Mesendoderm (in vitro differentiated cells): ENCODE data around the gene PLTP.

Experiments
- DNase-seq: peaks from one replicate; pipeline ENCODE4 v3.0.0; 2013
- H2AK5ac ChIP-seq: 2 replicates; pipeline ENCODE4 v1.6.1; 2013; ENCODE audit warnings: low read length, inconsistent platforms
- H2BK120ac ChIP-seq: 2 replicates; pipeline ENCODE4 v1.6.1; 2013; ENCODE audit warnings: low read depth, mild to moderate bottlenecking, low read length, moderate library complexity, mixed read lengths
- H2BK15ac ChIP-seq: replicated peaks from 2 replicates; pipeline ENCODE4 v1.6.1; 2013; ENCODE audit warnings: low read depth, mild to moderate bottlenecking, moderate library complexity
- H2BK5ac ChIP-seq: 2 replicates; pipeline ENCODE4 v1.6.1; 2013; ENCODE audit warnings: low read length, inconsistent platforms
- H3K18ac ChIP-seq: 2 replicates; pipeline ENCODE4 v1.6.1; 2013; ENCODE audit warnings: mild to moderate bottlenecking, low read length, mixed read lengths
- H3K23ac ChIP-seq: one replicate; pipeline ENCODE4 v1.6.1; 2013; ENCODE audit warnings: low read length
- H3K27ac ChIP-seq: 2 replicates; pipeline ENCODE4 v1.5.1; 2013; ENCODE audit warnings: low read depth, mild to moderate bottlenecking, inconsistent platforms, low read length, moderate library complexity
- H3K27me3 ChIP-seq: 2 replicates; pipeline ENCODE4 v1.6.1; 2013; ENCODE audit warnings: low read length, control low read depth, mild to moderate bottlenecking, inconsistent platforms; ENCODE audit not compliant: insufficient read depth, poor library complexity
- H3K36me3 ChIP-seq: 2 replicates; pipeline ENCODE4 v1.6.1; 2013; ENCODE audit warnings: low read length, inconsistent platforms; ENCODE audit not compliant: control insufficient read depth, insufficient read depth
- H3K4ac ChIP-seq: one replicate; pipeline ENCODE4 v1.6.1; 2013; ENCODE audit warnings: low read depth, mild to moderate bottlenecking, low read length, moderate library complexity
- H3K4me1 ChIP-seq: 2 replicates; pipeline ENCODE4 v1.6.1; 2013; ENCODE audit warnings: low read depth, low read length, inconsistent platforms; ENCODE audit not compliant: control insufficient read depth
- H3K4me2 ChIP-seq: 2 replicates; pipeline ENCODE4 v1.6.1; 2013; ENCODE audit warnings: low read length
- H3K4me3 ChIP-seq: 2 replicates; pipeline ENCODE4 v1.5.1; 2013; ENCODE audit warnings: mild to moderate bottlenecking, low read length
- H3K56ac ChIP-seq: one replicate; pipeline ENCODE4 v1.6.1; 2013; ENCODE audit warnings: low read length
- H3K79me1 ChIP-seq: 2 replicates; pipeline ENCODE4 v1.6.1; 2013; ENCODE audit warnings: low read length, inconsistent platforms
- H3K79me2 ChIP-seq: 2 replicates; pipeline ENCODE4 v1.6.1; 2013; ENCODE audit warnings: mild to moderate bottlenecking, low read length; ENCODE audit not compliant: control insufficient read depth, insufficient read depth
- H3K9ac ChIP-seq: 2 replicates; pipeline ENCODE4 v1.6.1; 2013; ENCODE audit warnings: low read length, inconsistent platforms
- H4K5ac ChIP-seq: one replicate; pipeline ENCODE4 v1.6.1; 2013; ENCODE audit warnings: low read length
- H4K8ac ChIP-seq: one replicate; pipeline ENCODE4 v1.6.1; 2013; ENCODE audit warnings: low read depth, mild to moderate bottlenecking, control low read depth, low read length, moderate library complexity
- WGBS: extraction: QIAGEN DNeasy Blood & Tissue Kit; methylation state at CpG from one replicate; pipeline ENCODE4 v1.1.7; 2013; ENCODE audit warnings: low lambda C conversion rate, missing lambda C conversion rate; ENCODE audit not compliant: insufficient coverage; ENCODE audit errors: extremely low coverage; 5-methylcytosine and 5-hydroxymethylcytosine counted together

PLTP gene

DNA sequence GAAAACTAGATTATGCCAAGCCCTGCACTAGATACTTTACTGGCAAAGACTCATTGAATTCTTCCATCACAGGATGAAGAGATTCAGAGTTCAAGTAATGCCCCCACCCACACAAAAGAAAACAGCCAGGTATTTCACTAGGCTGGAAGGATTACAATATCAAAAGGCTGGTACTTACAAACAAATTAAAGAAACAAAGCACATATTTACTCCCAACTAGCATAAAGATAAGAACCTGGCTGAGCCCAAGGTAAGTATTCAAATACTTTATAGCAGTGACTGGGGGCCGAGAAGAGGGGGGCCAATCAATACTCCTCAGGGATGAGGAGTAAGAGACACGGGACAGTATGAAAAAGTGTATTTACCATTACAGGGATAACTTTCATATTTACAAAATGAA is 58.5 kb downstream of the PLTP start:
- no peak overlapping the region for H4K8ac ChIP-seq
- H3K79me2 ChIP-seq = peaks cover 2% of the 10 kb centered on the region
- no peaks in the 10 kb centered on the region for H3K27me3 ChIP-seq
- H3K27ac ChIP-seq = no peak overlapping the region
- no peak overlapping the region for H3K23ac ChIP-seq
- no peak overlapping the region for H3K4ac ChIP-seq
- no peak overlapping the region for H2BK15ac ChIP-seq
- no peak overlapping the region for H3K9ac ChIP-seq
- H2AK5ac ChIP-seq = no peak overlapping the region
- WGBS = no CpG with 5 or more reads among the region's 2 CpGs
- no peak overlapping the region for H2BK120ac ChIP-seq
- DNase-seq = no peak
- no peak overlapping the region for H3K18ac ChIP-seq
- no peak overlapping the region for H3K4me2 ChIP-seq
- H4K5ac ChIP-seq = no peak overlapping the region
- no peaks in the 10 kb centered on the region for H3K36me3 ChIP-seq
- H2BK5ac ChIP-seq = no peak overlapping the region
- peaks cover 3% of the 10 kb centered on the region for H3K79me1 ChIP-seq
- no peak overlapping the region for H3K4me3 ChIP-seq
- H3K56ac ChIP-seq = no peak overlapping the region
- H3K4me1 ChIP-seq = no peaks in the 10 kb centered on the region

DNA sequence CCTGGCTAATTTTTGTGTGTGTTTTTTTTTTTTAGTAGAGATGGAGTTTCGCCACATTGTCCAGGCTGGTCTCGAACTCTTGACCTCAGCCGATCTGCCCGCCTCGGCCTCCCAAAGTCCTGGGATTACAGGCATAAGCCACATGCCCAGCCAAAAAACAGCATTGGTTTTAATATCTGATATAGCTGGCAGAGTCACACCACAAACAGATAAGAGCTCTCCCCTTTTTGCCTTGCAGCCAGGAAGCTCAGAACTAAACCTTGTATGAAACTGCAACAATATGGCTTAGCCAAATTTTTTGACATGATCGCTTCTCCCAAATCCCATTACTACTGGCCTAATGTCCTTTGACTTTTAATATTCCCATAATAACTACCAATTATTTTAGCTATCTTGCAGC is 59.6 kb downstream of the PLTP start:
- no peak overlapping the region for H3K18ac ChIP-seq
- H2BK5ac ChIP-seq = no peak overlapping the region
- no peak for DNase-seq
- no peak overlapping the region for H2BK120ac ChIP-seq
- H3K23ac ChIP-seq = no peak overlapping the region
- H3K4ac ChIP-seq = no peak overlapping the region
- no peak overlapping the region for H4K8ac ChIP-seq
- no peaks in the 10 kb centered on the region for H3K27me3 ChIP-seq
- no peak overlapping the region for H3K27ac ChIP-seq
- WGBS = no CpG with 5 or more reads among the region's 6 CpGs
- H3K36me3 ChIP-seq = no peaks in the 10 kb centered on the region
- no peak overlapping the region for H2AK5ac ChIP-seq
- peaks cover 3% of the 10 kb centered on the region for H3K79me1 ChIP-seq
- peaks cover 2% of the 10 kb centered on the region for H3K79me2 ChIP-seq
- no peak overlapping the region for H3K56ac ChIP-seq
- no peak overlapping the region for H2BK15ac ChIP-seq
- no peak overlapping the region for H3K9ac ChIP-seq
- H3K4me1 ChIP-seq = no peaks in the 10 kb centered on the region
- H4K5ac ChIP-seq = no peak overlapping the region
- H3K4me2 ChIP-seq = no peak overlapping the region
- H3K4me3 ChIP-seq = no peak overlapping the region

DNA sequence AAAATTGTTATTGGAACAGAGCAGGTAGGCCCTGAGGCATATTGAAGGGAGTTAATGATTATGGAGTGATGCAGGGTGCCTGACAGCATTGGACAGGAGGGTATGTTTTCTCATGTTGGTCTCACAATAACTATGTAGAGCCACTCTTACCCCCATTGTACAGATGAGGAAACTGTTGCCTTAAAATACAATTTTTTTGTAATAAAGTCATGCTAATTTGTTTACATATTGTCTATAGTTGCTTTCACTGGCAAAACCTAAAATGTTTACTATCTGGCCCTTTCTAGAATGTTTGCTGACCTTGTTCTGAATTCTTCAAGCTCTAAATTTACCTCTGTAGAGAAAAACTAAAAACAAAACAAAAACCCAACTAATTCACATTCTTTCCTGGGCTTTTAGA is 60.5 kb downstream of the PLTP start:
- no peak overlapping the region for H3K9ac ChIP-seq
- no peaks in the 10 kb centered on the region for H3K36me3 ChIP-seq
- no peak for DNase-seq
- H4K5ac ChIP-seq = no peak overlapping the region
- no peaks in the 10 kb centered on the region for H3K79me2 ChIP-seq
- H3K56ac ChIP-seq = no peak overlapping the region
- H3K4me1 ChIP-seq = no peaks in the 10 kb centered on the region
- no peaks in the 10 kb centered on the region for H3K27me3 ChIP-seq
- H3K23ac ChIP-seq = no peak overlapping the region
- no peak overlapping the region for H3K4ac ChIP-seq
- no peak overlapping the region for H2BK5ac ChIP-seq
- H4K8ac ChIP-seq = no peak overlapping the region
- no peak overlapping the region for H2BK15ac ChIP-seq
- no peak overlapping the region for H2BK120ac ChIP-seq
- no peak overlapping the region for H2AK5ac ChIP-seq
- no peak overlapping the region for H3K4me3 ChIP-seq
- H3K4me2 ChIP-seq = no peak overlapping the region
- H3K18ac ChIP-seq = no peak overlapping the region
- H3K27ac ChIP-seq = no peak overlapping the region
- no peaks in the 10 kb centered on the region for H3K79me1 ChIP-seq

DNA sequence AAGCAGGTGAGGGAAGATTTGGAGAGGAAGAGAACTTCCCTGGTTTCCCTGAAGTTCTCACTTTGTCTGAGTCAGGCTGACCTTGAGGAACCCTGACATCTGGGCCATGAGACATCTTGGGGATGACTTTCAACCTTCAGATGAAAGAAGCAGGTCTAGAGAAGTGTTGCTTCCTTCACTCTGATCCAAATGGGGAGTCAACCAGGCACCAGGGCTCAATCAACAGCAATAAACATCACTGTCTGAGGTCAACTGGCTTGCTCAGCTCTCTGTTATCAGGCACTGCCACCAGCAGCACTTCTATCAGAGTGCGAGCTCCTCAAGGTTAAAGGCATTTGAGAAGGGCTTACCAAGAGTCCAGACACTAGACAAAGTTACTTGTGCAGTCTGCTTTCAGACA is 61.0 kb downstream of the PLTP start:
- no peak overlapping the region for H4K5ac ChIP-seq
- no peaks in the 10 kb centered on the region for H3K79me2 ChIP-seq
- no peak overlapping the region for H3K27ac ChIP-seq
- no peak overlapping the region for H3K23ac ChIP-seq
- no peak for DNase-seq
- no CpG with 5 or more reads among the region's 1 CpG for WGBS
- no peak overlapping the region for H3K4ac ChIP-seq
- H3K4me3 ChIP-seq = no peak overlapping the region
- no peak overlapping the region for H3K56ac ChIP-seq
- H2BK5ac ChIP-seq = no peak overlapping the region
- no peaks in the 10 kb centered on the region for H3K79me1 ChIP-seq
- no peak overlapping the region for H3K18ac ChIP-seq
- H2BK15ac ChIP-seq = no peak overlapping the region
- no peak overlapping the region for H2AK5ac ChIP-seq
- H3K4me1 ChIP-seq = no peaks in the 10 kb centered on the region
- no peak overlapping the region for H3K9ac ChIP-seq
- no peaks in the 10 kb centered on the region for H3K36me3 ChIP-seq
- no peak overlapping the region for H2BK120ac ChIP-seq
- H4K8ac ChIP-seq = no peak overlapping the region
- no peak overlapping the region for H3K4me2 ChIP-seq
- H3K27me3 ChIP-seq = no peaks in the 10 kb centered on the region

DNA sequence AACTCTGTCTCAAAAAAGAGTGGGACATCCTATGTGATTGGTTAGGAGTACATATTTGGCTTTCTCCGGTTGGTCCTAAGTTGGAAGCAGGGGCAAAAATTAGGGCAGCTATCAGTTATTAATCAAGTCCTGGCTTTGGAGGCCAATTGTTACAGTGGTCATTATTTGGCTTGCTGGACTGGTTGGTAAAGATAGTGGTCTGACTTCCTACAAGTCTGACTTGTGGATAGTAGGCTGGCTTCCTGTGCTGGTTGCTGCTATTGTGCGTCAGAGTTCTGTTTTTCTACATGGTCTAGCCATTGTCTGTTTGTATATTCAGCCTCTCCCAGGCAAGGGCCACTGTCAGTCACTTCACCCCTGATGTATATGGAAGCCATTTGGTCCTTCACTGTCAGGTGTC is 61.7 kb downstream of the PLTP start:
- H3K4ac ChIP-seq = no peak overlapping the region
- H3K23ac ChIP-seq = no peak overlapping the region
- H3K56ac ChIP-seq = no peak overlapping the region
- H3K36me3 ChIP-seq = no peaks in the 10 kb centered on the region
- H2BK5ac ChIP-seq = no peak overlapping the region
- no peak overlapping the region for H2BK15ac ChIP-seq
- no peak overlapping the region for H4K8ac ChIP-seq
- no peaks in the 10 kb centered on the region for H3K27me3 ChIP-seq
- H3K79me1 ChIP-seq = no peaks in the 10 kb centered on the region
- H3K27ac ChIP-seq = no peak overlapping the region
- H3K4me3 ChIP-seq = no peak overlapping the region
- H2BK120ac ChIP-seq = no peak overlapping the region
- no peak for DNase-seq
- no peak overlapping the region for H3K9ac ChIP-seq
- no peak overlapping the region for H2AK5ac ChIP-seq
- no peak overlapping the region for H3K4me2 ChIP-seq
- H3K79me2 ChIP-seq = no peaks in the 10 kb centered on the region
- H3K4me1 ChIP-seq = no peaks in the 10 kb centered on the region
- WGBS = no CpG with 5 or more reads among the region's 2 CpGs
- H4K5ac ChIP-seq = no peak overlapping the region
- no peak overlapping the region for H3K18ac ChIP-seq

DNA sequence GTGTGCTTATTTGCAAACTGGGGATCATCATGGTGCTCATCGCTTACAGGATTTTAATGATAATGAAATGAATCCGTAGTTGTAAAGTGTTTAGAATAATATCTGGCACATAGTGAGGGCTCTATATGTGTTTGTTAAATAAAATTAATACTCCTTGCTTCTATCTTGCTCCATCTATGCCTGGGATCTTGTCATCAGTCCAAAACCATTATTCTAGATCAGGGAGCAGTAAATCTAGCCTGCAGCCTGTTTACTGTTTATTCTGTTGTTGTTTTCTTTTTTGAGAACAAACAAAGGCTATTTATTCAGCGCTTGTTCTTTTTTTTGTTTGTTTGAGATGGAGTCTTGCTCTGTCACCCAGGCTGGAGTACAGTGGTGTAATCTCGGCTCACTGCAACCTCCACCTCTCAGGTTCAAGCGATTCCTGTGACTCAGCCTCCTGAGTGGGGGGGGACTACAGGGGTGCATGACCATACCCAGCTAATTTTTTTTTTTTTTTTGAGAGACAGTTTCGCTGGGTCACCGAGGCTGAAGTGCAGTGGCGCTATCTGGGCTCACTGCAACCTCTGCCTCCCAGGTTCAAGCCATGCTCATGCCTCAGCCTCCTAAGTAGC is 62.9 kb downstream of the PLTP start:
- H3K4ac ChIP-seq = no peak overlapping the region
- H3K18ac ChIP-seq = no peak overlapping the region
- no peak overlapping the region for H3K23ac ChIP-seq
- no peak overlapping the region for H3K4me2 ChIP-seq
- no peak overlapping the region for H3K4me3 ChIP-seq
- H3K56ac ChIP-seq = no peak overlapping the region
- no peaks in the 10 kb centered on the region for H3K79me1 ChIP-seq
- H4K8ac ChIP-seq = no peak overlapping the region
- no peak for DNase-seq
- no peak overlapping the region for H2AK5ac ChIP-seq
- no peak overlapping the region for H3K9ac ChIP-seq
- no CpG with 5 or more reads among the region's 8 CpGs for WGBS
- H4K5ac ChIP-seq = no peak overlapping the region
- no peaks in the 10 kb centered on the region for H3K4me1 ChIP-seq
- no peak overlapping the region for H3K27ac ChIP-seq
- H3K27me3 ChIP-seq = no peaks in the 10 kb centered on the region
- no peaks in the 10 kb centered on the region for H3K36me3 ChIP-seq
- no peaks in the 10 kb centered on the region for H3K79me2 ChIP-seq
- H2BK15ac ChIP-seq = no peak overlapping the region
- no peak overlapping the region for H2BK120ac ChIP-seq
- no peak overlapping the region for H2BK5ac ChIP-seq
